HCT116 (cell line): Measurements from ENCODE around the gene RFX8. TPM values are rescaled to one million over a fixed set of nuclear protein-coding genes. Genes with fewer than 3 reads are reported as not detected.

Source experiments
- ATAC-seq: fragments of 200-7000 bp; cut with Tn5 transposase; 2 replicates; pipeline ENCODE4 v1.9.1; 2020; ENCODE audit warnings: mild to moderate bottlenecking, moderate library complexity
- BruUV-seq: library from RNA; stranded (reverse); fragments of 400-500 nt; replicated peaks from 2 replicates; lab custom pipeline; 2021; lab: Mats Ljungman, UMichigan
- CTCF ChIA-PET: fragments of 300-600 bp; sonication (Branson Sonifier 250); formaldehyde crosslinking; loops from one replicate; lab custom pipeline; 2021; ENCODE audit warnings: antibody characterized with exemption; lab: Charles Lee
- POLR2A ChIA-PET: fragments of 300-600, 350-600 bp; sonication (Branson Sonifier 250); formaldehyde crosslinking; loops from one replicate; lab custom pipeline; 2021; ENCODE audit warnings: antibody characterized with exemption; lab: Charles Lee
- RAD21 ChIA-PET, 2 experiments: fragments of 300-600 bp; sonication (Branson Sonifier 250); formaldehyde crosslinking; loops; one replicate each; lab custom pipeline; 2023; ENCODE audit warnings: low total read pairs in 2 of 2; ENCODE audit not compliant: uncharacterized antibody in 2 of 2, unreplicated experiment in 2 of 2, low non-redundant PET in 1 of 2; lab: Charles Lee
- DNase-seq: peaks from one replicate; pipeline ENCODE4 v3.0.0-alpha.2; 2010; ENCODE audit warnings: low read depth, low spot score
- H2AFZ ChIP-seq: fragments of 200-600 bp; shearing (Covaris generic), sonication (generic); 2 replicates; pipeline ENCODE4 v1.6.1; 2017; ENCODE audit warnings: low read depth, mixed run types, mixed read lengths, antibody characterized with exemption, low read length; ENCODE audit not compliant: poor library complexity, severe bottlenecking
- H3K27ac ChIP-seq: 2 replicates; pipeline ENCODE4 v1.5.1; 2012; ENCODE audit warnings: low read depth, low read length
- H3K27me3 ChIP-seq: fragments of 200-600 bp; sonication (generic); 2 replicates; pipeline ENCODE4 v1.6.1; 2016; ENCODE audit warnings: mixed run types, low read length, mixed read lengths; ENCODE audit not compliant: insufficient read depth
- H3K36me3 ChIP-seq, 2 experiments: fragments of 200-500 bp in 1 of 2; fragments of 200-600 bp in 1 of 2; sonication (Bioruptor generic) in 1 of 2; sonication (generic) in 1 of 2; 2 replicates each; pipeline versions ENCODE4 v1.5.1 to v1.6.1; 2014 to 2016; ENCODE audit warnings: low read length in 2 of 2, inconsistent platforms in 1 of 2, mixed read lengths in 1 of 2, mixed run types in 1 of 2; ENCODE audit not compliant: insufficient read depth in 2 of 2, control insufficient read depth in 1 of 2
- H3K4me1 ChIP-seq, 2 experiments: fragments of 200-600 bp in 1 of 2; sonication (generic) in 1 of 2; 2 replicates each; pipeline versions ENCODE4 v1.5.1 to v1.6.1; 2012 to 2017; ENCODE audit warnings: low read length in 2 of 2, inconsistent platforms in 1 of 2, mild to moderate bottlenecking in 1 of 2, mixed read lengths in 1 of 2, mixed run types in 1 of 2, moderate library complexity in 1 of 2; ENCODE audit not compliant: insufficient read depth in 2 of 2, control insufficient read depth in 1 of 2
- H3K4me2 ChIP-seq: fragments of 200-600 bp; sonication (generic); 2 replicates; pipeline ENCODE4 v1.6.1; 2017; ENCODE audit warnings: mixed run types, low read length, mixed read lengths
- H3K4me3 ChIP-seq, 2 experiments: fragments of 200-600 bp in 1 of 2; sonication (generic) in 1 of 2; replicated peaks in 1 of 2; 2 replicates each; pipeline ENCODE4 v1.5.1; 2011 to 2016; ENCODE audit warnings: low read length in 2 of 2, control low read depth in 1 of 2, low read depth in 1 of 2, mild to moderate bottlenecking in 1 of 2, mixed read lengths in 1 of 2, mixed run types in 1 of 2
- H3K79me2 ChIP-seq: fragments of 200-600 bp; sonication (generic); 2 replicates; pipeline ENCODE4 v1.6.1; 2017; ENCODE audit warnings: mild to moderate bottlenecking, mixed run types, low read length, moderate library complexity, mixed read lengths; ENCODE audit not compliant: insufficient read depth
- H3K9ac ChIP-seq: fragments of 200-600 bp; sonication (generic); 2 replicates; pipeline ENCODE4 v1.6.1; 2016; ENCODE audit warnings: low read length, mixed read lengths
- H3K9me2 ChIP-seq: fragments of 200-600 bp; sonication (generic), shearing (Covaris generic); 2 replicates; pipeline ENCODE4 v1.6.1; 2017; ENCODE audit warnings: mixed run types, mild to moderate bottlenecking, moderate library complexity; ENCODE audit not compliant: insufficient read depth
- H3K9me3 ChIP-seq, 2 experiments: fragments of 200-500 bp in 1 of 2; fragments of 200-600 bp in 1 of 2; sonication (Bioruptor generic) in 1 of 2; sonication (generic) in 1 of 2; 2 replicates each; pipeline ENCODE4 v1.6.1; 2014 to 2017; ENCODE audit warnings: low read length in 2 of 2, mixed read lengths in 2 of 2, inconsistent platforms in 1 of 2, low read depth in 1 of 2, mild to moderate bottlenecking in 1 of 2, mixed run types in 1 of 2, moderate library complexity in 1 of 2; ENCODE audit not compliant: control insufficient read depth in 1 of 2, insufficient read depth in 1 of 2
- H4K20me1 ChIP-seq: fragments of 200-600 bp; sonication (generic), shearing (Covaris generic); 2 replicates; pipeline ENCODE4 v1.6.1; 2017; ENCODE audit warnings: mixed run types, mild to moderate bottlenecking, moderate library complexity; ENCODE audit not compliant: insufficient read depth
- CEBPB ChIP-seq: IDR thresholded peaks from 2 replicates; pipeline ENCODE4 v1.6.1; 2012; ENCODE audit warnings: low read depth
- ELF1 ChIP-seq: IDR thresholded peaks from 2 replicates; pipeline ENCODE4 v1.6.1; 2012; ENCODE audit warnings: low read depth, borderline replicate concordance
- EZH2 ChIP-seq: fragments of 200-600 bp; sonication (generic); IDR thresholded peaks from 2 replicates; pipeline ENCODE4 v1.6.1; 2017; ENCODE audit warnings: antibody characterized with exemption, mixed run types
- EZH2phosphoT487 ChIP-seq: fragments of 200-600 bp; IDR thresholded peaks from 2 replicates; pipeline ENCODE4 v1.6.1; 2018; ENCODE audit warnings: antibody characterized with exemption, borderline replicate concordance
- FOSL1 ChIP-seq: IDR thresholded peaks from 2 replicates; pipeline ENCODE4 v1.6.1; 2012; ENCODE audit warnings: low read depth
- JUND ChIP-seq: IDR thresholded peaks from 2 replicates; pipeline ENCODE4 v1.6.1; 2012
- POLR2A ChIP-seq: IDR thresholded peaks from 2 replicates; pipeline ENCODE4 v1.7.0; 2011; ENCODE audit warnings: borderline replicate concordance; ENCODE audit not compliant: insufficient read depth, insufficient read length; ENCODE audit errors: extremely low read depth
- SIN3A ChIP-seq: IDR thresholded peaks from 2 replicates; pipeline ENCODE4 v1.6.1; 2012; ENCODE audit warnings: low read depth
- SRF ChIP-seq: IDR thresholded peaks from 2 replicates; pipeline ENCODE4 v1.6.1; 2012; ENCODE audit warnings: low read depth
- YY1 ChIP-seq: IDR thresholded peaks from 2 replicates; pipeline ENCODE4 v1.6.1; 2011; ENCODE audit warnings: low read length, low read depth, moderate library complexity, mild to moderate bottlenecking; ENCODE audit not compliant: insufficient replicate concordance; ENCODE audit errors: extremely low read depth
- ZFX ChIP-seq: fragments of 450-650 bp; IDR thresholded peaks from 2 replicates; pipeline ENCODE4 v1.6.1; 2017
- ZNF274 ChIP-seq: fragments of 200-500 bp; sonication (Bioruptor generic); IDR thresholded peaks from 2 replicates; pipeline ENCODE4 v1.6.1; 2014; ENCODE audit warnings: mild to moderate bottlenecking, low read depth, low read length, inconsistent platforms
- intact Hi-C: fragments of 100-400 bp; cut with micrococcal nuclease; formaldehyde crosslinking; loops from 2 replicates; pipeline ENCODE4 v1.10.0; 2022
- total RNA-seq: library from RNA; stranded (reverse); gene quantifications from one replicate; pipeline ENCODE4 v1.2.1, GENCODE V29; 2021; ENCODE audit not compliant: unreplicated experiment
- TF ChIP-seq, protein P1 (sequence below): IDR thresholded peaks from 2 replicates; pipeline ENCODE4 v1.6.1; 2012
- TF ChIP-seq, protein P2 (sequence below): IDR thresholded peaks from 2 replicates; pipeline ENCODE4 v1.6.1; 2011; ENCODE audit warnings: mild to moderate bottlenecking, low read length, moderate library complexity; ENCODE audit not compliant: insufficient replicate concordance; ENCODE audit errors: extremely low read depth
- TF ChIP-seq, protein P3 (sequence below): IDR thresholded peaks from 2 replicates; pipeline ENCODE4 v1.6.1; 2012
- TF ChIP-seq, protein P4 (sequence below), 3 experiments: fragments of 200-600 bp in 1 of 3; sonication (generic) in 1 of 3; IDR thresholded peaks in 2 of 3; conservative IDR thresholded peaks in 1 of 3; 2 replicates each; pipeline ENCODE4 v1.5.1; 2012 to 2017; ENCODE audit warnings: low read depth in 2 of 3, low read length in 2 of 3, antibody characterized with exemption in 1 of 3, borderline replicate concordance in 1 of 3, control low read depth in 1 of 3, mild to moderate bottlenecking in 1 of 3, mixed read lengths in 1 of 3, mixed run types in 1 of 3, moderate library complexity in 1 of 3; ENCODE audit not compliant: insufficient read depth in 1 of 3

The RFX8 gene
- total RNA-seq, 1 experiment from 2014 or later = not detected

DNA sequence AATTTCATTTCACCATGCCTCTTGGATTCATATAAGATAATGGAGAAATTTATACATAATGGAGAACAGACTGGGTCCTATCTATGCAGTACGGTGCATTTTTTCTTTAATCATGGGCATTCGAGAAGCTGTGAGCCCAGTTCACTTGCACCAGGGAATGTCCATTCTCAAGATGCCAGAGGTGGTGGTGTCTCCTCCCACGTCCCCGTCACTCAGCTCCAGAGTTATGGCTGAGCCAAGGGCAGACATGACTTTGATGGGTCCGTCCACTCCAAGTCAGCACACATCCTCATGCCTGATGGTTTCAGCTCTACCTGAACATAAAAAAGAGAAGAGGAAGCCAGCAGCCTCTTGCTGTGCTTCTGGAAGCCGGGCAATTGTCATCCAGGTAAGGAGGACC is 45.5 kb downstream of the RFX8 start:
- Histone ChIP-seq H4K20me1 (no peaks in the 10 kb centered on the region), H3K9me3 (no peaks in the 10 kb centered on the region), H3K9me2 (no peaks in the 10 kb centered on the region), H3K27me3 (no peaks in the 10 kb centered on the region), H3K4me2 (no peak overlapping the region), H3K36me3 (no peaks in the 10 kb centered on the region), H3K79me2 (no peaks in the 10 kb centered on the region), H2AFZ (no peak overlapping the region), H3K27ac (no peak overlapping the region), H3K4me1 (no peaks in the 10 kb centered on the region), H3K9ac (no peak overlapping the region), H3K4me3 (no peak overlapping the region)
- CTCF ChIA-PET = interaction anchor here (1.4 kb wide), 1 partner anchor 11 kb away, joined by 4 read pairs; no protein-coding TSS in a partner anchor
- no peak for ATAC-seq
- no peak for TF ChIP-seq JUND
- no peak for TF ChIP-seq EZH2
- no peak for TF ChIP-seq ZFX
- POLR2A ChIA-PET = no interaction called here
- RAD21 ChIA-PET = no interaction called here
- BruUV-seq = no TSS peak
- intact Hi-C loops = loop anchor here (10.0 kb wide), 1 partner anchor 735 kb away; no protein-coding TSS in a partner anchor
- no peak for DNase-seq

DNA sequence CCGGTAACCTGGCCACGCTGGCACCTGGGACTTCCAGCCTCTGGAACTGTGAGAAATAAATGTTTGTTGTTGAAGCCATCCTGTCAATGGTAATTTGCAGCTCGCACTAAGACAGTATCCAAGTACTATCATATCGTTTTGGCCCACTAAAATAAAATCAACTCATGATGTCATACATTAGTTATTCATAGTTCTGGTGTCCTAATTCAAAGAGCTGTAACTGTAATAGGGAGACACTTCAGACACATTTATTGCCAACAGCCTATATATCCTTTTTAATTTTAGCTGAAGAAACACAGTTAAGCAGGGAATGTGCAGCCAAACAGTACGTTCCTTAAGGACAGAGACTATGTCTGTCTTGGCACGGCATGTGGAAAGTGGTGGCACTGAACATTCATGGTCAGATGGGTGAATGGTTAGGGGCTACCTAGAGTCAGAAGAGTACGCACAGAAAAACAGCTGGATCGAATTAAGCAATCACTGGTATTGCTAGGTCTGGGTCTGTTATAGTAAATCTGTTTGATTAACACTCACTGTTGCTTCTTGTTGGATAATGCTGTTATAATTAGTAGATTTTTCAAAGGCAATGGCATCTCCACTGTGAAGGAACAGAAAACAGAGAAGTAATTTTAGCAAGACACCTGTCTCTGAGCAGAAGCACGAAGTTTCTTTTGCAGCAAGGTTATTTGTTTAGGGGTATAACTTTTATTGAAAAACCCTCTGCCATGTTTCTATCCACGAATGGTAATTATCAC is 46.3 kb downstream of the RFX8 start:
- intact Hi-C loops = loop anchor here (10.0 kb wide), 1 partner anchor 736 kb away; no protein-coding TSS in a partner anchor
- no TSS peak for BruUV-seq
- TF ChIP-seq ELF1 = no peak
- TF ChIP-seq, protein P1, sequence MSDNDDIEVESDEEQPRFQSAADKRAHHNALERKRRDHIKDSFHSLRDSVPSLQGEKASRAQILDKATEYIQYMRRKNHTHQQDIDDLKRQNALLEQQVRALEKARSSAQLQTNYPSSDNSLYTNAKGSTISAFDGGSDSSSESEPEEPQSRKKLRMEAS = no peak
- no peak for TF ChIP-seq ZNF274
- TF ChIP-seq, protein P2, sequence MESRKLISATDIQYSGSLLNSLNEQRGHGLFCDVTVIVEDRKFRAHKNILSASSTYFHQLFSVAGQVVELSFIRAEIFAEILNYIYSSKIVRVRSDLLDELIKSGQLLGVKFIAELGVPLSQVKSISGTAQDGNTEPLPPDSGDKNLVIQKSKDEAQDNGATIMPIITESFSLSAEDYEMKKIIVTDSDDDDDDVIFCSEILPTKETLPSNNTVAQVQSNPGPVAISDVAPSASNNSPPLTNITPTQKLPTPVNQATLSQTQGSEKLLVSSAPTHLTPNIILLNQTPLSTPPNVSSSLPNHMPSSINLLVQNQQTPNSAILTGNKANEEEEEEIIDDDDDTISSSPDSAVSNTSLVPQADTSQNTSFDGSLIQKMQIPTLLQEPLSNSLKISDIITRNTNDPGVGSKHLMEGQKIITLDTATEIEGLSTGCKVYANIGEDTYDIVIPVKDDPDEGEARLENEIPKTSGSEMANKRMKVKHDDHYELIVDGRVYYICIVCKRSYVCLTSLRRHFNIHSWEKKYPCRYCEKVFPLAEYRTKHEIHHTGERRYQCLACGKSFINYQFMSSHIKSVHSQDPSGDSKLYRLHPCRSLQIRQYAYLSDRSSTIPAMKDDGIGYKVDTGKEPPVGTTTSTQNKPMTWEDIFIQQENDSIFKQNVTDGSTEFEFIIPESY = no peak
- no peak for TF ChIP-seq SIN3A
- no peak for TF ChIP-seq YY1
- no peak for TF ChIP-seq FOSL1
- no peak for TF ChIP-seq SRF
- TF ChIP-seq, protein P3, sequence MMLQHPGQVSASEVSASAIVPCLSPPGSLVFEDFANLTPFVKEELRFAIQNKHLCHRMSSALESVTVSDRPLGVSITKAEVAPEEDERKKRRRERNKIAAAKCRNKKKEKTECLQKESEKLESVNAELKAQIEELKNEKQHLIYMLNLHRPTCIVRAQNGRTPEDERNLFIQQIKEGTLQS = no peak
- TF ChIP-seq, protein P4, sequence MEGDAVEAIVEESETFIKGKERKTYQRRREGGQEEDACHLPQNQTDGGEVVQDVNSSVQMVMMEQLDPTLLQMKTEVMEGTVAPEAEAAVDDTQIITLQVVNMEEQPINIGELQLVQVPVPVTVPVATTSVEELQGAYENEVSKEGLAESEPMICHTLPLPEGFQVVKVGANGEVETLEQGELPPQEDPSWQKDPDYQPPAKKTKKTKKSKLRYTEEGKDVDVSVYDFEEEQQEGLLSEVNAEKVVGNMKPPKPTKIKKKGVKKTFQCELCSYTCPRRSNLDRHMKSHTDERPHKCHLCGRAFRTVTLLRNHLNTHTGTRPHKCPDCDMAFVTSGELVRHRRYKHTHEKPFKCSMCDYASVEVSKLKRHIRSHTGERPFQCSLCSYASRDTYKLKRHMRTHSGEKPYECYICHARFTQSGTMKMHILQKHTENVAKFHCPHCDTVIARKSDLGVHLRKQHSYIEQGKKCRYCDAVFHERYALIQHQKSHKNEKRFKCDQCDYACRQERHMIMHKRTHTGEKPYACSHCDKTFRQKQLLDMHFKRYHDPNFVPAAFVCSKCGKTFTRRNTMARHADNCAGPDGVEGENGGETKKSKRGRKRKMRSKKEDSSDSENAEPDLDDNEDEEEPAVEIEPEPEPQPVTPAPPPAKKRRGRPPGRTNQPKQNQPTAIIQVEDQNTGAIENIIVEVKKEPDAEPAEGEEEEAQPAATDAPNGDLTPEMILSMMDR (IDR thresholded peaks at IDR 0.05 in 2 of 3, conservative IDR thresholded peaks at IDR 0.05 in 1 of 3; ENCODE audit: borderline replicate concordance in 1 of 3, insufficient read depth in 1 of 3, low read depth in 2 of 3, low read length in 2 of 3) = no peak
- TF ChIP-seq EZH2phosphoT487 = no peak
- no peak for TF ChIP-seq POLR2A
- TF ChIP-seq CEBPB = no peak
- no peak for TF ChIP-seq ZFX
- no peak for TF ChIP-seq JUND
- H3K27me3 ChIP-seq = no peaks in the 10 kb centered on the region
- H3K4me1 ChIP-seq = no peaks in the 10 kb centered on the region
- POLR2A ChIA-PET = no interaction called here
- no peak overlapping the region for H3K4me2 ChIP-seq
- DNase-seq (no peak), ATAC-seq (no peak)
- H3K9ac ChIP-seq = no peak overlapping the region
- H3K4me3 ChIP-seq = no peak overlapping the region
- CTCF ChIA-PET = interaction anchor here (1.4 kb wide), 1 partner anchor 10 kb away, joined by 4 read pairs; no protein-coding TSS in a partner anchor
- H4K20me1 ChIP-seq = no peaks in the 10 kb centered on the region
- no peaks in the 10 kb centered on the region for H3K9me3 ChIP-seq
- no peak overlapping the region for H2AFZ ChIP-seq
- RAD21 ChIA-PET = no interaction called here
- H3K27ac ChIP-seq = no peak overlapping the region
- no peaks in the 10 kb centered on the region for H3K9me2 ChIP-seq
- H3K79me2 ChIP-seq = no peaks in the 10 kb centered on the region
- no peaks in the 10 kb centered on the region for H3K36me3 ChIP-seq
